SH-SY5Y (cell line): ENCODE data around the gene FSTL4.

Experiments
- GATA2 ChIP-seq: IDR thresholded peaks from 2 replicates; pipeline ENCODE4 v1.6.1; 2011; ENCODE audit warnings: mild to moderate bottlenecking, low read depth, low read length
- GATA3 ChIP-seq: IDR thresholded peaks from 2 replicates; pipeline ENCODE4 v1.6.1; 2011; ENCODE audit warnings: low read depth, mild to moderate bottlenecking, low read length, moderate library complexity

- no peak for TF ChIP-seq GATA2
- no peak for TF ChIP-seq GATA3
Observed at GRCh38 chr5:133247881-133248624, 364.3 kb downstream of the FSTL4 start.
